GM12878 (cell line): Measurements from ENCODE around the gene LRP1B. TPM values are rescaled to one million over a fixed set of nuclear protein-coding genes. Genes with fewer than 3 reads are reported as not detected.

Experiments
- ATAC-seq: fragments of 200-7000 bp; cut with Tn5 transposase; 3 replicates; pipeline ENCODE4 v1.9.1; 2020; ENCODE audit warnings: mild to moderate bottlenecking, moderate library complexity
- BruUV-seq: library from RNA; stranded (reverse); fragments of 400-500 nt; replicated peaks from 2 replicates; lab custom pipeline; 2021; lab: Mats Ljungman, UMichigan
- CTCF ChIA-PET: fragments of 300-600 bp; sonication (Branson Sonifier 250); formaldehyde crosslinking; extraction: SDS; loops from one replicate; lab custom pipeline; 2021; ENCODE audit warnings: inconsistent platforms; lab: Yijun Ruan, JAX
- POLR2A ChIA-PET: fragments of 350-600 bp; formaldehyde crosslinking; extraction: SDS; loops from one replicate; lab custom pipeline; 2021; ENCODE audit warnings: inconsistent platforms; lab: Charles Lee
- RAD21 ChIA-PET: fragments of 300-600 bp; sonication (Branson Sonifier 250); formaldehyde crosslinking; loops from one replicate; lab custom pipeline; 2023; ENCODE audit warnings: antibody characterized with exemption; ENCODE audit not compliant: unreplicated experiment; lab: Charles Lee
- SMC1A ChIA-PET: fragments of 300-600 bp; sonication (Branson Sonifier 250); formaldehyde crosslinking; loops from one replicate; lab custom pipeline; 2023; ENCODE audit not compliant: unreplicated experiment, uncharacterized antibody; lab: Charles Lee
- DNase-seq: peaks from one replicate; pipeline ENCODE4 v3.0.0-alpha.2; 2011; ENCODE audit warnings: low read depth, low spot score
- FAIRE-seq: peaks from 3 replicates; lab custom pipeline; 2011; peaks lifted over from hg19 to GRCh38; lab: Jason Lieb, UNC
- H2AFZ ChIP-seq: 2 replicates; pipeline ENCODE4 v1.6.0; 2011; ENCODE audit warnings: low read depth, low read length, control low read depth; ENCODE audit not compliant: control insufficient read depth
- H3K27ac ChIP-seq: 2 replicates; pipeline ENCODE4 v1.5.1; 2011; ENCODE audit warnings: control low read depth; ENCODE audit not compliant: control insufficient read depth, insufficient read depth
- H3K27me3 ChIP-seq, 2 experiments: replicated peaks in 1 of 2; 2 replicates each; pipeline versions ENCODE4 v1.6.0 to v1.6.1; 2011; ENCODE audit warnings: low read length in 1 of 2; ENCODE audit not compliant: control insufficient read depth in 2 of 2, insufficient read depth in 2 of 2
- H3K36me3 ChIP-seq, 2 experiments: 2 replicates each; pipeline ENCODE4 v1.5.1; 2011; ENCODE audit warnings: low read length in 1 of 2; ENCODE audit not compliant: control insufficient read depth in 2 of 2, insufficient read depth in 2 of 2
- H3K4me1 ChIP-seq: 2 replicates; pipeline ENCODE4 v1.6.1; 2011; ENCODE audit warnings: mild to moderate bottlenecking, low read length, moderate library complexity, mixed read lengths; ENCODE audit not compliant: control insufficient read depth, insufficient read depth
- H3K4me2 ChIP-seq: 2 replicates; pipeline ENCODE4 v1.6.0; 2011; ENCODE audit warnings: control low read depth; ENCODE audit not compliant: control insufficient read depth, insufficient read depth
- H3K4me3 ChIP-seq: fragments of 200-600 bp; sonication (generic); 2 replicates; pipeline ENCODE4 v1.5.1; 2016
- H3K79me2 ChIP-seq: 2 replicates; pipeline ENCODE4 v1.6.0; 2011; ENCODE audit warnings: low read length; ENCODE audit not compliant: control insufficient read depth, insufficient read depth
- H3K9ac ChIP-seq: 2 replicates; pipeline ENCODE4 v1.8.0; 2011; ENCODE audit warnings: low read length, control low read depth, mixed read lengths; ENCODE audit not compliant: control insufficient read depth, insufficient read depth
- H3K9me3 ChIP-seq: replicated peaks from 3 replicates; pipeline ENCODE4 v1.5.1; 2011; ENCODE audit warnings: mild to moderate bottlenecking, low read length; ENCODE audit not compliant: control insufficient read depth, insufficient read depth
- H4K20me1 ChIP-seq: 2 replicates; pipeline ENCODE4 v1.6.0; 2011; ENCODE audit not compliant: control insufficient read depth, insufficient read depth
- CBX3 ChIP-seq: fragments of 200-600 bp; sonication (generic); IDR thresholded peaks from 2 replicates; pipeline ENCODE4 v1.6.1; 2016; ENCODE audit warnings: low read depth, borderline replicate concordance
- CEBPZ ChIP-seq: fragments of 150-350 bp; IDR thresholded peaks from 2 replicates; pipeline ENCODE4 v1.6.1; 2016; ENCODE audit warnings: low read depth, low read length
- EGR1 ChIP-seq, 2 experiments: IDR thresholded peaks; 1 replicate in 1 of 2; 2 replicates in 1 of 2; pipeline ENCODE4 v1.6.1; 2011 to 2012; ENCODE audit warnings: low read depth in 2 of 2, low read length in 2 of 2, borderline replicate concordance in 1 of 2, mild to moderate bottlenecking in 1 of 2, moderate library complexity in 1 of 2
- ETV6 ChIP-seq, 2 experiments: fragments of 450-650 bp in 1 of 2; IDR thresholded peaks in 1 of 2; conservative IDR thresholded peaks in 1 of 2; 2 replicates each; pipeline ENCODE4 v1.6.1; 2014; ENCODE audit warnings: antibody characterized with exemption in 1 of 2, borderline replicate concordance in 1 of 2, low read depth in 1 of 2, mild to moderate bottlenecking in 1 of 2, moderate library complexity in 1 of 2
- IRF4 ChIP-seq: IDR thresholded peaks from 2 replicates; pipeline ENCODE4 v1.6.1; 2011; ENCODE audit warnings: low read depth, low read length
- IRF5 ChIP-seq: fragments of 450-650 bp; IDR thresholded peaks from 2 replicates; pipeline ENCODE4 v1.6.1; 2017; ENCODE audit warnings: borderline replicate concordance
- MLLT1 ChIP-seq: fragments of 450-650 bp; IDR thresholded peaks from 2 replicates; pipeline ENCODE4 v1.6.1; 2016; ENCODE audit warnings: mild to moderate bottlenecking
- NBN ChIP-seq: fragments of 450-650 bp; IDR thresholded peaks from 2 replicates; pipeline ENCODE4 v1.6.1; 2016
- NRF1 ChIP-seq: conservative IDR thresholded peaks from 2 replicates; pipeline ENCODE4 v1.6.1; 2011; ENCODE audit warnings: mild to moderate bottlenecking, low read depth, low read length, improper control_type of control experiment
- PKNOX1 ChIP-seq: fragments of 450-650 bp; IDR thresholded peaks from 2 replicates; pipeline ENCODE4 v1.6.1; 2016; ENCODE audit warnings: mild to moderate bottlenecking
- POU2F2 ChIP-seq: IDR thresholded peaks from 3 replicates; pipeline ENCODE4 v1.6.1; 2011; ENCODE audit warnings: low read depth, mild to moderate bottlenecking, low read length, borderline replicate concordance
- RB1 ChIP-seq: fragments of 450-650 bp; formaldehyde crosslinking; IDR thresholded peaks from 2 replicates; pipeline ENCODE4 v1.6.1; 2017; ENCODE audit warnings: mild to moderate bottlenecking, borderline replicate concordance
- RCOR1 ChIP-seq: conservative IDR thresholded peaks from 2 replicates; pipeline ENCODE4 v1.6.1; 2012; ENCODE audit warnings: low read depth, low read length, improper control_type of control experiment
- SREBF1 ChIP-seq: IDR thresholded peaks from 2 replicates; pipeline ENCODE4 v1.6.1; 2012; ENCODE audit warnings: mild to moderate bottlenecking, low read length
- STAT1 ChIP-seq: fragments of 450-650 bp; conservative IDR thresholded peaks from 2 replicates; pipeline ENCODE4 v1.6.1; 2014; ENCODE audit warnings: antibody characterized with exemption, mild to moderate bottlenecking
- TCF7 ChIP-seq: IDR thresholded peaks from 2 replicates; pipeline ENCODE4 v1.6.1; 2014; ENCODE audit warnings: antibody characterized with exemption, borderline replicate concordance
- USF2 ChIP-seq: IDR thresholded peaks from 2 replicates; pipeline ENCODE4 v1.6.1; 2011; ENCODE audit warnings: low read depth, low read length, improper control_type of control experiment, borderline replicate concordance
- YBX1 ChIP-seq: fragments of 450-650 bp; IDR thresholded peaks from 2 replicates; pipeline ENCODE4 v1.6.1; 2016; ENCODE audit warnings: antibody characterized with exemption
- WGBS: methylation state at CpG from one replicate; pipeline ENCODE4 v1.1.6; 2016; ENCODE audit warnings: low lambda C conversion rate; ENCODE audit not compliant: insufficient replicate concordance, insufficient coverage; ENCODE audit errors: missing lambda C conversion rate; 5-methylcytosine and 5-hydroxymethylcytosine counted together
- in situ Hi-C: fragments of 300-500 bp; cut with MboI; formaldehyde crosslinking; loops from 9 replicates; pipeline ENCODE4 v1.14.3; 2018; ENCODE audit warnings: mixed read lengths
- intact Hi-C: fragments of 100-400 bp; cut with micrococcal nuclease; formaldehyde crosslinking; loops from one replicate; pipeline ENCODE4 v1.14.2; 2022; ENCODE audit not compliant: unreplicated experiment
- polyA plus RNA-seq, 11 experiments: library from polyadenylated mRNA; depleted of rRNA in 4 of 11; unstranded in 6 of 11; stranded (reverse) in 5 of 11; fragments of >200 nt; fragmentation: Nextera tagmentation in 4 of 11; fragmentation: Illumina TruSeq in 1 of 11; extraction: Ambion mirVana in 4 of 11; extraction: Trizol in 1 of 11; gene quantifications; 1 replicate in 1 of 11; 2 replicates in 10 of 11; pipeline versions ENCODE4 v1.2.1 to v1.2.3, GENCODE V29; 2011 to 2016; ENCODE audit warnings: inconsistent platforms in 2 of 11, missing spikeins in 2 of 11, low read depth in 1 of 11
- total RNA-seq, 4 experiments: library from RNA; depleted of rRNA in 3 of 4; stranded (reverse); fragments of >200 nt in 3 of 4; fragmentation: Illumina TruSeq in 1 of 4; extraction: Trizol in 1 of 4; gene quantifications; 2 replicates each; pipeline versions ENCODE4 v1.2.1 to v1.2.3, GENCODE V29; 2013 to 2021

The LRP1B gene
- total and polyA plus RNA-seq, 10 of the 15 experiments (the other 5 are each of a cell fraction or from before 2014, with no cell fraction given) = under 0.01 to 0.06 (median 0.03) TPM; not detected in 5

GRCh38 chr2:141728142-141728541 lies 402.7 kb downstream of the LRP1B start:
- intact Hi-C loops = no loop called here
- no peak for TF ChIP-seq RB1
- TF ChIP-seq EGR1 (IDR thresholded peaks at IDR 0.05; ENCODE audit: borderline replicate concordance in 1 of 2, low read depth in 2 of 2, low read length in 2 of 2) = no peak
- TF ChIP-seq MLLT1 = no peak
- TF ChIP-seq IRF4 = no peak
- TF ChIP-seq YBX1 = no peak
- TF ChIP-seq RCOR1 = no peak
- no peak for TF ChIP-seq TCF7
- no peak for TF ChIP-seq STAT1
- no peak for TF ChIP-seq IRF5
- TF ChIP-seq SREBF1 = no peak
- TF ChIP-seq POU2F2 = no peak
- no peak for TF ChIP-seq USF2
- TF ChIP-seq NBN = no peak
- TF ChIP-seq PKNOX1 = no peak
- TF ChIP-seq NRF1 = no peak
- TF ChIP-seq CBX3 = no peak
- TF ChIP-seq CEBPZ = no peak
- TF ChIP-seq ETV6 (conservative IDR thresholded peaks at IDR 0.05 in 1 of 2, IDR thresholded peaks at IDR 0.05 in 1 of 2; ENCODE audit: borderline replicate concordance in 1 of 2, low read depth in 1 of 2) = no peak

More at GRCh38 chr2:141728142-141728541, 402.7 kb downstream of the LRP1B start:
- DNase-seq = no peak
- BruUV-seq = no TSS peak
- no peak overlapping the region for H3K27ac ChIP-seq
- ChIA-PET RAD21 (no interaction called here), CTCF (no interaction called here), POLR2A (no interaction called here), SMC1A (no interaction called here)
- no peak overlapping the region for H3K4me2 ChIP-seq
- no peaks in the 10 kb centered on the region for H3K27me3 ChIP-seq
- H3K9ac ChIP-seq = no peak overlapping the region
- H4K20me1 ChIP-seq = no peaks in the 10 kb centered on the region
- no peak overlapping the region for H3K4me3 ChIP-seq
- H3K79me2 ChIP-seq = no peaks in the 10 kb centered on the region
- no peak for ATAC-seq
- FAIRE-seq = no peak
- WGBS = 5% methylated on average over 3 of the region's 3 CpGs
- H2AFZ ChIP-seq = no peak overlapping the region
- H3K4me1 ChIP-seq = no peaks in the 10 kb centered on the region
- in situ Hi-C loops = no loop called here
- no peaks in the 10 kb centered on the region for H3K36me3 ChIP-seq
- no peaks in the 10 kb centered on the region for H3K9me3 ChIP-seq
